Measurements from ENCODE around the gene SPOPL. TPM values are rescaled to one million over a fixed set of nuclear protein-coding genes. Genes with fewer than 3 reads are reported as not detected.

The SPOPL gene
- polyA plus RNA-seq, 4 donors = 6.3 to 22.0 (median 7.7) TPM

DNA sequence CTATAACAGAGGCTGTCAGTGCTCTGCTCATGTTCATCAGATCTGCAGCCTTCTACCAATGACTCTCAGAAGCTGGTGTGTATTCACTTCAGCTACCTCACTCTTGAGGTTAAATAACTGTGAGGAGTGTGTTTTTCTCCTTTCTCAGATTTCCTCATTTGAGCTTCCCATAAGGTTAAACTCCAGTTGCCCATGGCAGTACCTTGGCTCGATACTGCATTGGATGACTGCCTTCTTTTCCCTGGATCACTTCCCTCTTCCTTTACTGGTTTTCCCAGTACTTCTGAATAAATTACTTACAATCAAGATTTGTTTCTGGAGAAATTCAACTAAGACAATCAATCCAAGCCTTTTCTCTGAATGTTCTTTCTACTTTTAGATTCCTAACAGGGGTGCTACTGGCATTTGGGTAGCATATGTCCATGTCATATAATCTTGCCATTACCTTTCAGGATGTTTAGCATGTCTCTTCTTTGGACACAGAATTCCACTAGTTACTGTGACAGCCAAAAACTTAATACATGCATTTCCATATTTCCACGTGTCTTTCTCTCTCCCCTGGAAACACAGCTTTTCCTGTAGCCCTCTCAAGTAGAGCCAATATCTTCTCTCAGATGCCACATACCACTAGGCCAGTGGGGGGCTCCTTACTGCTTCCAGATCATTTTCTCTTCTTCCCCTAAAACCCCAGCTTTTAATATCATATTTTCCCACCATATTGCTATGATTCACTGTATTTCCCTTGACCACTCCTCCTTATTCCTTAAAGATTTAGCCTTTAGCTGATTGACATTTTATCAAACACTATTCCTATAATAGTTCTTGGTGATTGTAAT lies 15.0 kb upstream of the SPOPL start:
- WGBS, 3 donors = 63 to 80% (median 79%) methylated on average over 2 of the region's 2 CpGs
- Histone ChIP-seq H3K4me3 (ENCODE audit: low read depth in 1 of 3, low read length in 3 of 3) (no peak overlapping the region), H3K36me3 (ENCODE audit: control insufficient read depth in 3 of 3, insufficient read depth in 2 of 3, low read depth in 1 of 3, low read length in 3 of 3) (no peaks in the 10 kb centered on the region), H3K27me3 (ENCODE audit: control insufficient read depth in 3 of 3, insufficient read depth in 3 of 3, low read length in 3 of 3) (no peaks in the 10 kb centered on the region), H3K4me1 (ENCODE audit: control insufficient read depth in 3 of 3, insufficient read depth in 2 of 3, low read depth in 1 of 3, low read length in 2 of 3) (no peaks in the 10 kb centered on the region), H3K9me3 (ENCODE audit: control insufficient read depth in 2 of 2, insufficient read depth in 1 of 2, low read depth in 1 of 2, low read length in 1 of 2) (no peaks in the 10 kb centered on the region), H3K27ac (ENCODE audit: low read depth in 1 of 3, low read length in 2 of 3) (no peak overlapping the region)
- DNase-seq (no peak), FAIRE-seq (no peak)

GRCh38 chr2:138490673-138491494 lies 10.7 kb upstream of the SPOPL start:
- DNase-seq (peak in 1 of 2 donors; percentile 51), FAIRE-seq (no peak)
- Histone ChIP-seq H3K4me1 (ENCODE audit: control insufficient read depth in 3 of 3, insufficient read depth in 2 of 3, low read depth in 1 of 3, low read length in 2 of 3) (peaks cover 0 to 4% (median 0%) of the 10 kb centered on the region in 3 donors), H3K27me3 (ENCODE audit: control insufficient read depth in 3 of 3, insufficient read depth in 3 of 3, low read length in 3 of 3) (no peaks in the 10 kb centered on the region), H3K36me3 (ENCODE audit: control insufficient read depth in 3 of 3, insufficient read depth in 2 of 3, low read depth in 1 of 3, low read length in 3 of 3) (peaks cover 0 to 5% (median 0%) of the 10 kb centered on the region in 3 donors), H3K4me3 (ENCODE audit: low read depth in 1 of 3, low read length in 3 of 3) (no peak overlapping the region), H3K9me3 (ENCODE audit: control insufficient read depth in 2 of 2, insufficient read depth in 1 of 2, low read depth in 1 of 2, low read length in 1 of 2) (no peaks in the 10 kb centered on the region), H3K27ac (ENCODE audit: low read depth in 1 of 3, low read length in 2 of 3) (no peak overlapping the region)
- 74 to 93% (median 81%) methylated on average over 4 of the region's 4 CpGs for WGBS, 3 donors

DNA sequence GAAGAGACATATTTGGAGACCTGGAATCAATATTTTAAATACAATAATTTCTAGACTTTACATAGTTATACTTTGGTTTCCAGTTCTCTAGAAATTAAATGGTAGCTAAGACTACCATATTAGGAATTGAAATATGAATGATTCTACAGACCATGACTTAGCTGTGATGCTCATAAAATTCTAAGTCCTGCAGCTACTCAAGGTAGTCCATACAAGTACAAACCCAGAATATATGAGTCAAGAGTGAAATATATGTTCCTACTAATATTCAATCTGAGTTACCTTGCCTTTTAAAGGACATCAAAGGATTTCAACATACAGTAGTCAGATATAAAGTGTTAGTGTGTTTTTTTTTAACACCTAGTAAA lies 10.1 kb upstream of the SPOPL start:
- Histone ChIP-seq H3K27ac (ENCODE audit: low read depth in 1 of 3, low read length in 2 of 3) (no peak overlapping the region), H3K9me3 (ENCODE audit: control insufficient read depth in 2 of 2, insufficient read depth in 1 of 2, low read depth in 1 of 2, low read length in 1 of 2) (no peaks in the 10 kb centered on the region), H3K4me1 (ENCODE audit: control insufficient read depth in 3 of 3, insufficient read depth in 2 of 3, low read depth in 1 of 3, low read length in 2 of 3) (peaks cover 0 to 4% (median 0%) of the 10 kb centered on the region in 3 donors), H3K4me3 (ENCODE audit: low read depth in 1 of 3, low read length in 3 of 3) (no peak overlapping the region), H3K36me3 (ENCODE audit: control insufficient read depth in 3 of 3, insufficient read depth in 2 of 3, low read depth in 1 of 3, low read length in 3 of 3) (peaks cover 0 to 10% (median 2%) of the 10 kb centered on the region in 3 donors), H3K27me3 (ENCODE audit: control insufficient read depth in 3 of 3, insufficient read depth in 3 of 3, low read length in 3 of 3) (no peaks in the 10 kb centered on the region)
- no peak for DNase-seq
- FAIRE-seq = no peak

DNA sequence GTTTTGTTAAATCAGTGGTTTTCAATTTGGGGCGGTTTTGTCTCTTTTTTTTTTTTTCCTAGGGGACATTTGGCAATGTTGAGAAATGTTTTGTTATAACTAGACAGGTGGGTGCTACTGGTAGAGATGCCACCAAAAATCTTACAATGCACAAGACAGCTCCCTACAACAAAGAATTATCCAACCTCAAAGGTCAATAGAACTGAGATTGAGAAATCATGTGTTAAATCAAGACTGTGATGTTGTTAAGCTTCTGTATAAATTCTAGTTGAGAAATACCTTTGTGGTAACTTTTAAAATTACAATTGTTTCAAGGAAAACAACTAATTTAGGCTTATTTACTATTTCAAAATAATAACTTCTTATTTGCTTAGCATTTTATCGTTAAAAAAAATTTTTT lies 9.4 kb upstream of the SPOPL start:
- no peak for FAIRE-seq
- 92 to 94% (median 93%) methylated on average over 2 of the region's 2 CpGs for WGBS, 3 donors

GRCh38 chr2:138493334-138493733 lies 8.2 kb upstream of the SPOPL start:
- H3K27me3 ChIP-seq (ENCODE audit: control insufficient read depth in 3 of 3, insufficient read depth in 3 of 3, low read length in 3 of 3) = no peaks in the 10 kb centered on the region
- WGBS, 3 donors = 90 to 99% (median 95%) methylated on average over 4 of the region's 4 CpGs
- no peaks in the 10 kb centered on the region for H3K9me3 ChIP-seq (ENCODE audit: control insufficient read depth in 2 of 2, insufficient read depth in 1 of 2, low read depth in 1 of 2, low read length in 1 of 2)
- DNase-seq (no peak), FAIRE-seq (no peak)
- no peak overlapping the region for H3K27ac ChIP-seq (ENCODE audit: low read depth in 1 of 3, low read length in 2 of 3)
- H3K36me3 ChIP-seq (ENCODE audit: control insufficient read depth in 3 of 3, insufficient read depth in 2 of 3, low read depth in 1 of 3, low read length in 3 of 3) = peaks cover 0 to 10% (median 2%) of the 10 kb centered on the region in 3 donors
- H3K4me3 ChIP-seq (ENCODE audit: low read depth in 1 of 3, low read length in 3 of 3) = no peak overlapping the region
- peaks cover 0 to 4% (median 0%) of the 10 kb centered on the region in 3 donors for H3K4me1 ChIP-seq (ENCODE audit: control insufficient read depth in 3 of 3, insufficient read depth in 2 of 3, low read depth in 1 of 3, low read length in 2 of 3)

More for the DNA sequence above, 9.4 kb upstream of the SPOPL start:
- Histone ChIP-seq H3K36me3 (ENCODE audit: control insufficient read depth in 3 of 3, insufficient read depth in 2 of 3, low read depth in 1 of 3, low read length in 3 of 3) (peaks cover 0 to 10% (median 2%) of the 10 kb centered on the region in 3 donors), H3K9me3 (ENCODE audit: control insufficient read depth in 2 of 2, insufficient read depth in 1 of 2, low read depth in 1 of 2, low read length in 1 of 2) (no peaks in the 10 kb centered on the region), H3K4me3 (ENCODE audit: low read depth in 1 of 3, low read length in 3 of 3) (no peak overlapping the region), H3K27ac (ENCODE audit: low read depth in 1 of 3, low read length in 2 of 3) (no peak overlapping the region), H3K27me3 (ENCODE audit: control insufficient read depth in 3 of 3, insufficient read depth in 3 of 3, low read length in 3 of 3) (no peaks in the 10 kb centered on the region), H3K4me1 (ENCODE audit: control insufficient read depth in 3 of 3, insufficient read depth in 2 of 3, low read depth in 1 of 3, low read length in 2 of 3) (peaks cover 0 to 4% (median 0%) of the 10 kb centered on the region in 3 donors)
- DNase-seq = no peak

- FAIRE-seq = no peak
- Histone ChIP-seq H3K4me3 (ENCODE audit: low read depth in 1 of 3, low read length in 3 of 3) (no peak overlapping the region), H3K9me3 (ENCODE audit: control insufficient read depth in 2 of 2, insufficient read depth in 1 of 2, low read depth in 1 of 2, low read length in 1 of 2) (no peaks in the 10 kb centered on the region), H3K4me1 (ENCODE audit: control insufficient read depth in 3 of 3, insufficient read depth in 2 of 3, low read depth in 1 of 3, low read length in 2 of 3) (peaks cover 0 to 4% (median 0%) of the 10 kb centered on the region in 3 donors), H3K27ac (ENCODE audit: low read depth in 1 of 3, low read length in 2 of 3) (no peak overlapping the region), H3K27me3 (ENCODE audit: control insufficient read depth in 3 of 3, insufficient read depth in 3 of 3, low read length in 3 of 3) (no peaks in the 10 kb centered on the region), H3K36me3 (ENCODE audit: control insufficient read depth in 3 of 3, insufficient read depth in 2 of 3, low read depth in 1 of 3, low read length in 3 of 3) (peaks cover 0 to 10% (median 2%) of the 10 kb centered on the region in 3 donors)
- no peak for DNase-seq
- whole genome bisulfite sequencing, 3 donors = 80 to 82% (median 81%) methylated on average over 2 of the region's 2 CpGs
These were observed 7.2 kb upstream of the SPOPL start for GRCh38 chr2:138494265-138494966.

GRCh38 chr2:138495384-138495783 lies 6.2 kb upstream of the SPOPL start:
- DNase-seq = no peak
- Histone ChIP-seq H3K27me3 (ENCODE audit: control insufficient read depth in 3 of 3, insufficient read depth in 3 of 3, low read length in 3 of 3) (no peaks in the 10 kb centered on the region), H3K4me3 (ENCODE audit: low read depth in 1 of 3, low read length in 3 of 3) (no peak overlapping the region), H3K4me1 (ENCODE audit: control insufficient read depth in 3 of 3, insufficient read depth in 2 of 3, low read depth in 1 of 3, low read length in 2 of 3) (peaks cover 0 to 7% (median 0%) of the 10 kb centered on the region in 3 donors), H3K27ac (ENCODE audit: low read depth in 1 of 3, low read length in 2 of 3) (no peak overlapping the region), H3K36me3 (ENCODE audit: control insufficient read depth in 3 of 3, insufficient read depth in 2 of 3, low read depth in 1 of 3, low read length in 3 of 3) (peaks cover 0 to 10% (median 2%) of the 10 kb centered on the region in 3 donors), H3K9me3 (ENCODE audit: control insufficient read depth in 2 of 2, insufficient read depth in 1 of 2, low read depth in 1 of 2, low read length in 1 of 2) (no peaks in the 10 kb centered on the region)
- WGBS, 3 donors = 76 to 86% (median 84%) methylated on average over 2 of the region's 2 CpGs
- no peak for FAIRE-seq

- H3K27me3 ChIP-seq (ENCODE audit: control insufficient read depth in 3 of 3, insufficient read depth in 3 of 3, low read length in 3 of 3) = no peaks in the 10 kb centered on the region
- H3K4me3 ChIP-seq (ENCODE audit: low read depth in 1 of 3, low read length in 3 of 3) = no peak overlapping the region
- H3K9me3 ChIP-seq (ENCODE audit: control insufficient read depth in 2 of 2, insufficient read depth in 1 of 2, low read depth in 1 of 2, low read length in 1 of 2) = no peaks in the 10 kb centered on the region
- no peak for FAIRE-seq
- H3K27ac ChIP-seq (ENCODE audit: low read depth in 1 of 3, low read length in 2 of 3) = no peak overlapping the region
- whole genome bisulfite sequencing, 3 donors = 95 to 100% (median 97%) methylated on average over 4 of the region's 4 CpGs
- no peak for DNase-seq
- H3K4me1 ChIP-seq (ENCODE audit: control insufficient read depth in 3 of 3, insufficient read depth in 2 of 3, low read depth in 1 of 3, low read length in 2 of 3) = peaks cover 0 to 12% (median 0%) of the 10 kb centered on the region in 3 donors
- peaks cover 0 to 10% (median 2%) of the 10 kb centered on the region in 3 donors for H3K36me3 ChIP-seq (ENCODE audit: control insufficient read depth in 3 of 3, insufficient read depth in 2 of 3, low read depth in 1 of 3, low read length in 3 of 3)
These were observed 5.4 kb upstream of the SPOPL start for GRCh38 chr2:138496096-138496651.

Data from small intestine (tissue), 7 donors.